ENCODE measurements around the gene C19orf25. TPM values are rescaled to one million over a fixed set of nuclear protein-coding genes. Genes with fewer than 3 reads are reported as not detected.

The C19orf25 gene
- total and polyA plus RNA-seq, 2 of the 13 experiments (the other 11 are each of a cell fraction or from before 2014, with no cell fraction given): 14.2 to 32.4 TPM

- TF ChIP-seq, protein P1, sequence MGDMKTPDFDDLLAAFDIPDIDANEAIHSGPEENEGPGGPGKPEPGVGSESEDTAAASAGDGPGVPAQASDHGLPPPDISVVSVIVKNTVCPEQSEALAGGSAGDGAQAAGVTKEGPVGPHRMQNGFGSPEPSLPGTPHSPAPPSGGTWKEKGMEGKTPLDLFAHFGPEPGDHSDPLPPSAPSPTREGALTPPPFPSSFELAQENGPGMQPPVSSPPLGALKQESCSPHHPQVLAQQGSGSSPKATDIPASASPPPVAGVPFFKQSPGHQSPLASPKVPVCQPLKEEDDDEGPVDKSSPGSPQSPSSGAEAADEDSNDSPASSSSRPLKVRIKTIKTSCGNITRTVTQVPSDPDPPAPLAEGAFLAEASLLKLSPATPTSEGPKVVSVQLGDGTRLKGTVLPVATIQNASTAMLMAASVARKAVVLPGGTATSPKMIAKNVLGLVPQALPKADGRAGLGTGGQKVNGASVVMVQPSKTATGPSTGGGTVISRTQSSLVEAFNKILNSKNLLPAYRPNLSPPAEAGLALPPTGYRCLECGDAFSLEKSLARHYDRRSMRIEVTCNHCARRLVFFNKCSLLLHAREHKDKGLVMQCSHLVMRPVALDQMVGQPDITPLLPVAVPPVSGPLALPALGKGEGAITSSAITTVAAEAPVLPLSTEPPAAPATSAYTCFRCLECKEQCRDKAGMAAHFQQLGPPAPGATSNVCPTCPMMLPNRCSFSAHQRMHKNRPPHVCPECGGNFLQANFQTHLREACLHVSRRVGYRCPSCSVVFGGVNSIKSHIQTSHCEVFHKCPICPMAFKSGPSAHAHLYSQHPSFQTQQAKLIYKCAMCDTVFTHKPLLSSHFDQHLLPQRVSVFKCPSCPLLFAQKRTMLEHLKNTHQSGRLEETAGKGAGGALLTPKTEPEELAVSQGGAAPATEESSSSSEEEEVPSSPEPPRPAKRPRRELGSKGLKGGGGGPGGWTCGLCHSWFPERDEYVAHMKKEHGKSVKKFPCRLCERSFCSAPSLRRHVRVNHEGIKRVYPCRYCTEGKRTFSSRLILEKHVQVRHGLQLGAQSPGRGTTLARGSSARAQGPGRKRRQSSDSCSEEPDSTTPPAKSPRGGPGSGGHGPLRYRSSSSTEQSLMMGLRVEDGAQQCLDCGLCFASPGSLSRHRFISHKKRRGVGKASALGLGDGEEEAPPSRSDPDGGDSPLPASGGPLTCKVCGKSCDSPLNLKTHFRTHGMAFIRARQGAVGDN (CRISPR knock-in tag; IDR thresholded peaks at IDR 0.05): 0 out of 2 replicates have a peak, but pooled peaks have one; percentile 32
- peak; percentile 93 for TF ChIP-seq NFYB (CRISPR knock-in tag; IDR thresholded peaks at IDR 0.05)
- TF ChIP-seq, protein P2, sequence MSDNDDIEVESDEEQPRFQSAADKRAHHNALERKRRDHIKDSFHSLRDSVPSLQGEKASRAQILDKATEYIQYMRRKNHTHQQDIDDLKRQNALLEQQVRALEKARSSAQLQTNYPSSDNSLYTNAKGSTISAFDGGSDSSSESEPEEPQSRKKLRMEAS (IDR thresholded peaks at IDR 0.05): 0 out of 2 replicates have a peak, but pooled peaks have one; percentile 19
- peak; percentile 91 for TF ChIP-seq NFYC (CRISPR knock-in tag; IDR thresholded peaks at IDR 0.05)
- TF ChIP-seq HNRNPLL (IDR thresholded peaks at IDR 0.05; ENCODE audit: low read depth, low read length, poor library complexity, severe bottlenecking): peak; percentile 31
- TF ChIP-seq ZNF552 (CRISPR knock-in tag; IDR thresholded peaks at IDR 0.05; ENCODE audit: borderline replicate concordance): no peak
- peak; percentile 50; the same call in 1 of the 2 replicates for TF ChIP-seq CREB1 (IDR thresholded peaks at IDR 0.05)
- peak; percentile 78; the same call in 1 of the 2 replicates for TF ChIP-seq CREB1 (CRISPR knock-in tag; IDR thresholded peaks at IDR 0.05)
- peak; percentile 36; the same call in 1 of the 2 replicates for TF ChIP-seq HOXA3 (CRISPR knock-in tag; IDR thresholded peaks at IDR 0.05)
- no peak for TF ChIP-seq CHCHD3 (CRISPR knock-in tag; IDR thresholded peaks at IDR 0.05)
- no peak for TF ChIP-seq ZNF781 (CRISPR knock-in tag; IDR thresholded peaks at IDR 0.05; ENCODE audit: borderline replicate concordance, not compliant biosample characterization)
- no peak for TF ChIP-seq ZNF367 (CRISPR knock-in tag; IDR thresholded peaks at IDR 0.05; ENCODE audit: borderline replicate concordance)
- TF ChIP-seq RBFOX2 (IDR thresholded peaks at IDR 0.05; ENCODE audit: low read depth, low read length): peak; percentile 68
- TF ChIP-seq AGO2 (optimal IDR thresholded peaks at IDR 0.05; ENCODE audit: low read depth, low read length): peak; percentile 44
- no peak for TF ChIP-seq CBX5 (CRISPR knock-in tag; IDR thresholded peaks at IDR 0.05; ENCODE audit: borderline replicate concordance)
- TF ChIP-seq ZNF652 (CRISPR knock-in tag; IDR thresholded peaks at IDR 0.05; ENCODE audit: borderline replicate concordance, low read depth): peak; percentile 98
- TF ChIP-seq ZNF773 (CRISPR knock-in tag; IDR thresholded peaks at IDR 0.05; ENCODE audit: borderline replicate concordance): no peak
- TF ChIP-seq GABPB1 (CRISPR knock-in tag; IDR thresholded peaks at IDR 0.05): peak; percentile 49; the same call in 1 of the 2 replicates
- peak; percentile 57 for TF ChIP-seq ELF1 (CRISPR knock-in tag; IDR thresholded peaks at IDR 0.05)
- TF ChIP-seq, protein P3, sequence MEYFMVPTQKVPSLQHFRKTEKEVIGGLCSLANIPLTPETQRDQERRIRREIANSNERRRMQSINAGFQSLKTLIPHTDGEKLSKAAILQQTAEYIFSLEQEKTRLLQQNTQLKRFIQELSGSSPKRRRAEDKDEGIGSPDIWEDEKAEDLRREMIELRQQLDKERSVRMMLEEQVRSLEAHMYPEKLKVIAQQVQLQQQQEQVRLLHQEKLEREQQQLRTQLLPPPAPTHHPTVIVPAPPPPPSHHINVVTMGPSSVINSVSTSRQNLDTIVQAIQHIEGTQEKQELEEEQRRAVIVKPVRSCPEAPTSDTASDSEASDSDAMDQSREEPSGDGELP (IDR thresholded peaks at IDR 0.05; ENCODE audit: borderline replicate concordance, low read depth): peak; percentile 82; the same call in 1 of the 2 replicates
Observed at GRCh38 chr19:1507763-1508506, 28.9 kb upstream of the C19orf25 start (continued).
